Upper lobe of left lung (tissue), 4 donors: ENCODE data around the gene ADPRS.

Experiments used
- POLR2AphosphoS5 ChIP-seq, 2 donors: sonication (generic); formaldehyde crosslinking; IDR thresholded peaks; one replicate each; pipeline ENCODE4 v1.5.1; 2017; ENCODE audit warnings: antibody characterized with exemption in 2 of 2
- TF ChIP-seq, protein P1 (sequence below), 6 experiments: fragments of 450-650 bp in 4 of 6; fragments of 200-600 bp in 2 of 6; sonication (generic) in 2 of 6; IDR thresholded peaks; one replicate each; pipeline ENCODE4 v1.5.1; 2016 to 2019; ENCODE audit warnings: antibody characterized with exemption in 6 of 6

DNA sequence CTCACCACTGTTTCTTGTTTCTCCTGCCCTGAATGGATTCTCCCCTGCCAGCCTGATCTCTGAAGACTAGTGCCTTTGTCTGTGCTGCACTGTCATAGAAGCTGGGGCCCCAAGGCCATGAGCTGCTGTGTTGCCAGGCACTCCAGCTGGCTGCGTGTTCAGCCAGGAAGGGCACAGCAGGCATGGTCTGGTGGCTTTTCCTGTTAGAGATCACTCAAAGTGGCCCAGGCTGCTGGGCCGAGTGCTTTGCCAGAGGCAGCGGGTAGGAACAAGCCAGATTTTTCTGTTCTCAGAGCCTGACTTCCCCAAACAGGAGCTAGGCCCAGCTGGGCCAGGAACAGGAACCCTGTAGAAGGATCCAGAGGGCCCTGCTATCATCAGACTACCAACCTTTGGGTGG is 5.2 kb downstream of the ADPRS start:
- TF ChIP-seq, protein P1, sequence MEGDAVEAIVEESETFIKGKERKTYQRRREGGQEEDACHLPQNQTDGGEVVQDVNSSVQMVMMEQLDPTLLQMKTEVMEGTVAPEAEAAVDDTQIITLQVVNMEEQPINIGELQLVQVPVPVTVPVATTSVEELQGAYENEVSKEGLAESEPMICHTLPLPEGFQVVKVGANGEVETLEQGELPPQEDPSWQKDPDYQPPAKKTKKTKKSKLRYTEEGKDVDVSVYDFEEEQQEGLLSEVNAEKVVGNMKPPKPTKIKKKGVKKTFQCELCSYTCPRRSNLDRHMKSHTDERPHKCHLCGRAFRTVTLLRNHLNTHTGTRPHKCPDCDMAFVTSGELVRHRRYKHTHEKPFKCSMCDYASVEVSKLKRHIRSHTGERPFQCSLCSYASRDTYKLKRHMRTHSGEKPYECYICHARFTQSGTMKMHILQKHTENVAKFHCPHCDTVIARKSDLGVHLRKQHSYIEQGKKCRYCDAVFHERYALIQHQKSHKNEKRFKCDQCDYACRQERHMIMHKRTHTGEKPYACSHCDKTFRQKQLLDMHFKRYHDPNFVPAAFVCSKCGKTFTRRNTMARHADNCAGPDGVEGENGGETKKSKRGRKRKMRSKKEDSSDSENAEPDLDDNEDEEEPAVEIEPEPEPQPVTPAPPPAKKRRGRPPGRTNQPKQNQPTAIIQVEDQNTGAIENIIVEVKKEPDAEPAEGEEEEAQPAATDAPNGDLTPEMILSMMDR (IDR thresholded peaks at IDR 0.05): no peak
- TF ChIP-seq POLR2AphosphoS5 (IDR thresholded peaks at IDR 0.05): no peak
